NCI-H1092 (cell line): ENCODE data around the gene VMO1.
"Not testable (repeated sequence)": the region's sequence is repeated elsewhere in the genome, so short reads cannot be mapped to it uniquely, and the experiment has no call there.

Experiments
- DNase-seq: peaks from one replicate; lab custom pipeline; 2025; lab: John Stamatoyannopoulos, UW

VMO1 gene, protein sequence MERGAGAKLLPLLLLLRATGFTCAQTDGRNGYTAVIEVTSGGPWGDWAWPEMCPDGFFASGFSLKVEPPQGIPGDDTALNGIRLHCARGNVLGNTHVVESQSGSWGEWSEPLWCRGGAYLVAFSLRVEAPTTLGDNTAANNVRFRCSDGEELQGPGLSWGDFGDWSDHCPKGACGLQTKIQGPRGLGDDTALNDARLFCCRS

GRCh38 chr17:4786106-4786511, at the start of gene VMO1:
Gene VMO1, minus strand, starts transcription at chr17:4786364. Its CDS starts 12 bp downstream, at chr17:4786352.
- no peak for DNase-seq

DNA sequence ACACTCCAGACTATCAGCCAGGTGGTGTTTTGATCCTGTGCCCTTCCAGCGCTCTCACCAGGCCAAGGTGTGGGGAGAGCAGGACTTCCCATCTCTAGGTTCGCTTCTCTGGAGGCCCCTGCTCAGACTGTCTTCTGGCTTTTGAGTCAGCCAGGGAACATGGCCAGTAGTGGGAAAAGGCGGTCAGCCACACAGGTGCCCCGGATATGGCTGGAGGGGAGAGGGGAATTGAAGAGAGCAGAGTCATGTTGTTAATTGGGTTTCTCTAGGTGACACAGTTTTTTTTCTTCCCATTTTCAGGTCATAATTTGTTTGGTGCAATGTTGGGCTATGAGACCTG, 48.5 kb upstream of the VMO1 start:
- DNase-seq: no peak

GRCh38 chr17:4833941-4834680, 47.9 kb upstream of the VMO1 start:
- no peak for DNase-seq

DNA sequence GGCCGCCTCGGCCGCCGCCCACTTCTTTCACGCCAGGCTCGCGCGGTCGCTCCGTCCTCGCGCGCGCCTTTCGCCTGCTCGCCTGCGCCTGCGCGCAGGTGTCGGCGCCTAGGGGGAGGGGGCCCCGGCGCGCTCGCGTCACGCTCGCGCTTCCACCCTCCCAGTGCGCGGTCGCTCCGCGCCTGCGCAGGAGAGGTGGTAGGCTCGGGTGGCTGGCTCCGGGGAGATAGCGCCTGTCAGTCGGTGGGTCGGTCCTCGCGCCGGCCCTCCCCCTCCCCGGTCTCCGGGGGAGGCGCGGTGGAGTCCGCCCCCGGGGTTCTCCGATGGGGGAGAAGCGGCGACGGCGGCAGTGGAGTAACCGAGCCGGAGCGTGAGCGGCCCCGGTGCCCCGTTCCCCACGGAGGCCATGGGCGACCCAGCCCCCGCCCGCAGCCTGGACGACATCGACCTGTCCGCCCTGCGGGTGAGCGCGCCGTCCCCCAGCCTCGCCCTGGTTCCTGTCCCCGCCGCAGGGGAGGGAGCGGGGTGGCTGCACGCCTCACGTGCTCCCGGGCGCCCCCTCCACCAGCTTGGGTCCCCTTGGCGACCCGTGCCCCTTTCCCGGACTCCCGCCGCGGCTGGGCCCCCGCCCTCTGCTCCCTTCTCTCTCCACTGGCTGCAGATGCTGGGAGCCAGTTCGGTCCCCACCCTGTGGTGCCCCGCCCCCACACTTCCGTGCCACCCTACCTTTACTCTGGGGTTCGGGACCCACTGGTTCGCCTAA, 47.2 kb upstream of the VMO1 start, which contains the start of gene MINK1:
TSS of gene MINK1 (plus strand) at position 163 of the 763 bp plus-strand sequence. CDS start at position 407, 244 bp downstream.
- DNase-seq: peak; percentile 77

GRCh38 chr17:4832829-4833177, 46.6 kb upstream of the VMO1 start:
- DNase-seq: not testable (repeated sequence)

DNA sequence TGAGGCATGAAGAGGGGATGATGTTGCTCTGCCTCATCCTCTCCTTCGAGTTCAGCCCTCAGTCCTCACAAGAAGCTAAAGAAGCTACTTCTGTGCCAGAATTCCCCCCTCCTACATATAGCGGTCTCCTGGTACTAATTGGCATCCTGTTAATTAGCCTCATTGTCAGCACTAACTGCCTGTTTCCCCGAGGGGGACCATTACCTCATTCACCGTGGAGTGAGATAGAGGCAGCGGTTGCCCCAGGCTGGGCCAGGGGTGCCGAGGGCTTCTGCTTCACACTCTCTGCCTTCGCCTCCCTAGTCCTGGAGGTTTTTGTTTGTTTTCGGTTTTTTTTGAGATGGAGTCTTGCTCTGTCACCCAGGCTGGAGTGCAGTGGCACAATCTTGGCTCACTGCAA, 41.2 kb upstream of the VMO1 start:
- DNase-seq: no peak

DNA sequence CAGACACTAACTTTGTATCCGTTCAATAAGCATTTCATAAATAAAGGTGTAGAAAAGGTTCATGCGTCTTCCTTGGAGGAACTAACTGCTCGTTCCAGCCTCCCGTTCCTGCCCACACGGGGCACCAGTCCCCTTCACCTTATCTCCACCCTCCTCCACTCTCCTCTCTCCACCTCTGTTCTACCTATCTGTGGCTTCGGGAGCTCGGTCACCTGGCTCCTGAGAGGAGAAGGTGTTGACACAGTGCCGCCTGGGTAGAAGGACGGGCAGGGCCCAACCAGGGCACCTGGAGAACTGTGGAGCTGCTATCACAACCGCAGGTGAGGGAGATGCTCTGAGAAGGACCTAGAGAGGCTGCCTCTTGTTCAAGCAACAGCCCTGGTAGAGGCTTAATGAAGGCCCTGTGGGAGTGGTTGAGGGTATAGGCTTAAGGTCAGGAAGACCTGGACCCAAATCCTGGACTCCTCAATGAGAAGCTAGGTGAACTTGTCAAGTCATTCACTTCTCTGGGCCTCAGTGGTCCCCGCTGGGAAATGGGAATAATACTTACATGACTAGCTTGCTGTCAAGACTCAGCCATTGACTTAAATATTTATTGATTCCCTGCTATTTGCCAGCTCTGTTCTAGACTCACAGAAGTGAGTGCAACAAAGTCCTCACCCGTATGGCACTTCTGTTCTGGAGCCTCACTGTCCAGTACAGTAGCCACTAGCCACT, 37.4 kb upstream of the VMO1 start:
- no peak for DNase-seq

DNA sequence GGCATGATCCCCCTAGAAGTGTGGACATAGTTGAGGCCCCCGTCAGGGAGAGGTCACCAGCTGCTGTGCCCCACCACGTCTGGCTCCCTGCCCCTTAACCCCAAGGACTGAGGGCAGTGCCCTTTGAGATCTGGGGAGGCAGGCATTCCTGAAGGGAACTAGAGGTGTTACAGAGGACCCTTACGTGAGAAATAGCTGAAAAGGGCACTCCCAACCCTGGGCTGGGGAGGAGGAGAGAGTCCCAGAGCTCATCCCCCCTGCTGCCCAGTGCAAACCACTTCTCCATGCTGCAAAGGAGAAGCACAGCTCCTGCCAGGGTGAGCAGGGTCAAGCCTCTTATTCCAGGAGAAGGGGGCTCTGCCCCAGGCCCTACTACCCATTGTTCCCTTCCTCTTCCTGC, 36.7 kb upstream of the VMO1 start:
- no peak for DNase-seq

- no peak for DNase-seq
Measured at GRCh38 chr17:4818276-4818675, 32.1 kb upstream of the VMO1 start.

- DNase-seq: no peak
Measured at GRCh38 chr17:4816826-4817225, 30.7 kb upstream of the VMO1 start.

DNA sequence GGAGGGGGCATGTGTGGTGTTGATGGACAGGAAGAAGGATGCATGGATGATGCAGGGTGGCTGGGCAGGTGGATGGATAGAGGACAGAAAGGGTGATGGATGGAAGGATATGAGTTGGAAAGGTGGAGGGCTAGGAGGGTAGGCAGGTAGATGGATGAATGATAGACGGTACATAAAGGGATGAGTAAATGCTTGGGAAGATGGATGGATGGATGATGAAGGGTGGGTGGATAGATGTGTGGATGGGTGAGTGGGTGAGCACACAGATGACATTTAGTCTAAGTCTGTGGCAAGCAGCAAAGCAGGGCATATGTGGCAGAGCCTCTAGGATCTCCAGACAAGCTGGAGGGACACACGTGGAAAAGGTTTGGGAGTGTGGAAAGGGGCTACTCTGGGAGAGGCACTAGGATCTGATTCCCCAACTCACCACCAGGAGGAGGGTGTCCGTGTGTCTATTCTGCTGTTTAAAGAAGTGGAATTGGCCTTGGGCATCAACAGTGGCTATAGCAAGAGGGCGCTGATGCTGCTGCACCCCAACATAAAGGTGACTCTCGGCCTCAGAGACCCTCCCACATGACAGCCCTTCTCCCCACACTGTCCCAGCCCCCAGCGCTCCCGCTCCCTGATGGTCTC, 29.0 kb upstream of the VMO1 start:
- no peak for DNase-seq

GRCh38 chr17:4812690-4813089, 26.5 kb upstream of the VMO1 start:
- DNase-seq: no peak

GRCh38 chr17:4811471-4811870, 25.3 kb upstream of the VMO1 start:
- DNase-seq: no peak

DNA sequence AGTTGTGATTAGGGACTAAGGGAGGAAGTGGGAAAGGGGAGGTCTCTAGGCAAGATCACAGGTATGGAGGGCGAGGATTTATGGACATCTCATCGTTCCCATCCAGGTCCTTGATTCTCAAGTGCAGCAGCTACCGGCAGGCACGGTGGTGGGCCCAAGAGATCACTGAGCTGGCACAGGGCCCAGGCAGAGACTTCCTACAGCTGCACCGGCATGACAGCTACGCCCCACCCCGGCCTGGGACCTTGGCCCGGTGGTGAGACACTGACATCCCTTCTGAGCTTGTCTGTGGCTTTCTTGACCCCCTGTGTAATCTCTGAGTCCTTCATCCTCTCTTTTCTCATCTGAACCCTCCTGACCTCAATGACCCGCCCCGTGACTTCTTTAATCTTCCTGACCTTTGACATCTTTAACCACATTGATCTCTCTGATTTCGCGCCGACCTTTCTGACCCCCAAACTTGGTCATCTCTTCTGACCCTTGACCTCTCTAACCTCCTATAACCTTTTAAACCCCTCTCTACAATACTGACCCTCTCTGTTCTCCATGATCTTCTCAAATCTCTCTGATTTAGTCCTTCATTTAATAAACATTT, 24.6 kb upstream of the VMO1 start:
- DNase-seq: no peak

DNA sequence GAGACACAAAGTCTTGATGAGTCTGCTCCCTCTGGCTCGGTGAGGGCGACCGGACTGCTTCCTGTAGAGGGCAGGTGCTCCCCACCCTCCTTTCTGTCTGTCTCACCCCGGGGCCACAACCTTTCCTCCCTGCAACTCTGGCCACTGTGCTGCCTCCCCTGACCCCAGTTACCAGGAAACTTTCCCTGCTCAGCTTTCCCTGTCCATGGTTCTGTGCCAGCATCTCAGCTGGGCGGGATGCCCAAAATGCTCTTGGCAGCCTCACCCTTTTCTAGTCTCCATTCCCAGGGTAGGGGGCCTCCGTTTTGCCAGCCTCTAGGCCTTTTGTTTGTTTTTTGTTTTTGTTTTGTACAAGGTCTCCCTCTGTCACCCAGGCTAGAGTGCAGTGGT, 22.2 kb upstream of the VMO1 start:
- no peak for DNase-seq

DNA sequence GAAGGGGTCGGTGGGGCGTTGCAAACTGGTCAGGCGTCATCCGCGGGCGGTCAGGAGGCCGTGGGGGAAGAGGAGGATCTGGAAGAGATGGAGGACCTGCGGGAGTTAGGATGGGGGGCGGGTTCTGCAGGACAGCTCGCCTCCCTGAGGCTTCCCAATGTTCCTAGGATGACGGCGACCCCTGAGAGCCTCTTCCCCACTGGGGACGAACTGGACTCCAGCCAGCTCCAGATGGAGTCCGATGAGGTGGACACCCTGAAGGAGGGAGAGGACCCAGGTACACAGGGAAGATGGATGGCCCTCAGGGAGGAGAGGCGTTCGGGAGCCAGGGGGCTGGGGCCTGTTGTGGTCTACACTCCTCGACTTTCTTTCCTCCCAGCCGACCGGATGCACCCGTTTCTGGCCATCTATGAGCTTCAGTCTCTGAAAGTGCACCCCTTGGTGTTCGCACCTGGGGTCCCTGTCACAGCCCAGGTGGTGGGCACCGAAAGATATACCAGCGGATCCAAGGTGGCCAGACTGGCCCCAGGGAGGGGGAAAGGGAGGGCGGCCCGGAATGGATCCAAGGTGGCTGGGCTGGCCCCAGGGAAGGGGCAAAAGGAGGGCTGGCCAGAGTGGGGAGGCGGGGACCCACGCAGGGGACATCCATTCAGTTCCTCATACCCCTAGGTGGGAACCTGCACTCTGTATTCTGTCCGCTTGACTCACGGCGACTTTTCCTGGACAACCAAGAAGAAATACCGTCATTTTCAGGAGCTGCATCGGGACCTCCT, 21.6 kb upstream of the VMO1 start:
- DNase-seq: no peak

GRCh38 chr17:4806777-4807604, 20.8 kb upstream of the VMO1 start, which contains the start of gene PLD2:
Gene PLD2, plus strand, starts transcription at chr17:4807152. Its CDS starts 621 bp downstream, at chr17:4807773.
- peak; percentile 31 for DNase-seq

DNA sequence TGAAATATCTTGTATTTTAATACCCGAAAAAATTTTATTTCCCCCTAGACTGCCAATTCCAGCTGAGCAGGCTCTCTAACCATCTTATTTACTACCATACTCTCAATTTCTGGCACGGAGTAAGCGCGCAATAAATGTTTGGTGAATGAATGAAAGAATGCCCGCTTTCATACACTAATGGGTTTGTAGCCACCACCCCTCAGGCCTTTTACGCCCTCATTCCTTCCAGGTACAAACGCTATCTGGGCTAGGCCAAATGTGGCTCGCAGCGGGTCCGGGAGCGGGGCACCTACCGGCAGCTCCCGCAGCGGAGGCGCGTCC, 20.3 kb upstream of the VMO1 start:
- DNase-seq: no peak

- DNase-seq: no peak
Measured at GRCh38 chr17:4802228-4802627, 16.1 kb upstream of the VMO1 start, which contains the start of gene C17orf114. Gene C17orf114, minus strand, starts transcription at chr17:4802328.
